ENCODE data around the gene RFX4. TPM values are rescaled to one million over a fixed set of nuclear protein-coding genes. Genes with fewer than 3 reads are reported as not detected.

RFX4 gene
- total RNA-seq, 1 experiment from 2014 or later, result not detected

DNA sequence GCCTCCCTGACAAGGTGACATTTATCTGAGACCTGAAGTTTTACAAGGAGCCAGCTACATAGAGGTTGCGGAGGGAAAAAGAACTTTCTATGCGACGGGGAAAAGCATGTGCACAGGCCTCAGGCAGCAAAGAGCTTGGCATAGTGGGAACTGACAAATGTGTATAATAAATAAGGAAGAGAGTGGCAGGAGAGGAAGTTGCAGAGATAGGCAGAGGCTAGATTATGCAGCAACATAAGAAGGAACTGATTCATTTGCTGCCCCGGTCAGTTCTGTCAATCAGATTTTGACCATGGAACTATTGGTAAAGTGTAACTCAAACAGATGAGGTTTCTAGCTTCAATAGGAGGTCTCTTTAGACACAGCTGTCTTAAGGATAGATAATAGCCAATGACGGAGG is 158.0 kb downstream of the RFX4 start:
- Histone ChIP-seq H3K4me1 (ENCODE audit: control insufficient read depth, insufficient read depth, low read length) (no peaks in the 10 kb centered on the region; the same call in 1 of the 2 replicates), H3K27ac (ENCODE audit: low read length) (no peak overlapping the region), H3K4me3 (ENCODE audit: low read depth in 2 of 2, low read length in 2 of 2) (no peak overlapping the region), H3K9me3 (ENCODE audit: control insufficient read depth, insufficient read depth, low read depth, low read length) (no peaks in the 10 kb centered on the region), H3K36me3 (ENCODE audit: control insufficient read depth, insufficient read depth, low read length) (no peaks in the 10 kb centered on the region), H3K27me3 (ENCODE audit: control insufficient read depth, insufficient read depth, low read length) (peaks cover 31% of the 10 kb centered on the region; the same call in 1 of the 2 replicates)
- POLR2A ChIA-PET, result no interaction called here
- no peak for ATAC-seq
- BruUV-seq (replicated peaks), result no TSS peak
- in situ Hi-C loops (cut with HindIII; ENCODE audit: low pct_unique_long_range_greater_than_20kb, low sequenced_read_pairs) (no loop called here), intact Hi-C loops (cut with micrococcal nuclease; ENCODE audit: unreplicated experiment) (no loop called here)
- DNase-seq (ENCODE audit: low read depth, low spot score), result no peak
- CTCF ChIA-PET, result no interaction called here
- TF ChIP-seq, protein P1, sequence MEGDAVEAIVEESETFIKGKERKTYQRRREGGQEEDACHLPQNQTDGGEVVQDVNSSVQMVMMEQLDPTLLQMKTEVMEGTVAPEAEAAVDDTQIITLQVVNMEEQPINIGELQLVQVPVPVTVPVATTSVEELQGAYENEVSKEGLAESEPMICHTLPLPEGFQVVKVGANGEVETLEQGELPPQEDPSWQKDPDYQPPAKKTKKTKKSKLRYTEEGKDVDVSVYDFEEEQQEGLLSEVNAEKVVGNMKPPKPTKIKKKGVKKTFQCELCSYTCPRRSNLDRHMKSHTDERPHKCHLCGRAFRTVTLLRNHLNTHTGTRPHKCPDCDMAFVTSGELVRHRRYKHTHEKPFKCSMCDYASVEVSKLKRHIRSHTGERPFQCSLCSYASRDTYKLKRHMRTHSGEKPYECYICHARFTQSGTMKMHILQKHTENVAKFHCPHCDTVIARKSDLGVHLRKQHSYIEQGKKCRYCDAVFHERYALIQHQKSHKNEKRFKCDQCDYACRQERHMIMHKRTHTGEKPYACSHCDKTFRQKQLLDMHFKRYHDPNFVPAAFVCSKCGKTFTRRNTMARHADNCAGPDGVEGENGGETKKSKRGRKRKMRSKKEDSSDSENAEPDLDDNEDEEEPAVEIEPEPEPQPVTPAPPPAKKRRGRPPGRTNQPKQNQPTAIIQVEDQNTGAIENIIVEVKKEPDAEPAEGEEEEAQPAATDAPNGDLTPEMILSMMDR (IDR thresholded peaks at IDR 0.05), result no peak
- TF ChIP-seq SIN3A (IDR thresholded peaks at IDR 0.05; ENCODE audit: borderline replicate concordance, insufficient read depth, low read depth, low read length) (no peak), TCF7L2 (IDR thresholded peaks at IDR 0.05; ENCODE audit: low read depth, low read length) (no peak), POLR2AphosphoS5 (IDR thresholded peaks at IDR 0.05; ENCODE audit: low read depth, low read length) (no peak)
- TF ChIP-seq, protein P2, sequence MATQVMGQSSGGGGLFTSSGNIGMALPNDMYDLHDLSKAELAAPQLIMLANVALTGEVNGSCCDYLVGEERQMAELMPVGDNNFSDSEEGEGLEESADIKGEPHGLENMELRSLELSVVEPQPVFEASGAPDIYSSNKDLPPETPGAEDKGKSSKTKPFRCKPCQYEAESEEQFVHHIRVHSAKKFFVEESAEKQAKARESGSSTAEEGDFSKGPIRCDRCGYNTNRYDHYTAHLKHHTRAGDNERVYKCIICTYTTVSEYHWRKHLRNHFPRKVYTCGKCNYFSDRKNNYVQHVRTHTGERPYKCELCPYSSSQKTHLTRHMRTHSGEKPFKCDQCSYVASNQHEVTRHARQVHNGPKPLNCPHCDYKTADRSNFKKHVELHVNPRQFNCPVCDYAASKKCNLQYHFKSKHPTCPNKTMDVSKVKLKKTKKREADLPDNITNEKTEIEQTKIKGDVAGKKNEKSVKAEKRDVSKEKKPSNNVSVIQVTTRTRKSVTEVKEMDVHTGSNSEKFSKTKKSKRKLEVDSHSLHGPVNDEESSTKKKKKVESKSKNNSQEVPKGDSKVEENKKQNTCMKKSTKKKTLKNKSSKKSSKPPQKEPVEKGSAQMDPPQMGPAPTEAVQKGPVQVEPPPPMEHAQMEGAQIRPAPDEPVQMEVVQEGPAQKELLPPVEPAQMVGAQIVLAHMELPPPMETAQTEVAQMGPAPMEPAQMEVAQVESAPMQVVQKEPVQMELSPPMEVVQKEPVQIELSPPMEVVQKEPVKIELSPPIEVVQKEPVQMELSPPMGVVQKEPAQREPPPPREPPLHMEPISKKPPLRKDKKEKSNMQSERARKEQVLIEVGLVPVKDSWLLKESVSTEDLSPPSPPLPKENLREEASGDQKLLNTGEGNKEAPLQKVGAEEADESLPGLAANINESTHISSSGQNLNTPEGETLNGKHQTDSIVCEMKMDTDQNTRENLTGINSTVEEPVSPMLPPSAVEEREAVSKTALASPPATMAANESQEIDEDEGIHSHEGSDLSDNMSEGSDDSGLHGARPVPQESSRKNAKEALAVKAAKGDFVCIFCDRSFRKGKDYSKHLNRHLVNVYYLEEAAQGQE (IDR thresholded peaks at IDR 0.05; ENCODE audit: insufficient read depth in 1 of 2, low read depth in 2 of 2, low read length in 1 of 2), result no peak

DNA sequence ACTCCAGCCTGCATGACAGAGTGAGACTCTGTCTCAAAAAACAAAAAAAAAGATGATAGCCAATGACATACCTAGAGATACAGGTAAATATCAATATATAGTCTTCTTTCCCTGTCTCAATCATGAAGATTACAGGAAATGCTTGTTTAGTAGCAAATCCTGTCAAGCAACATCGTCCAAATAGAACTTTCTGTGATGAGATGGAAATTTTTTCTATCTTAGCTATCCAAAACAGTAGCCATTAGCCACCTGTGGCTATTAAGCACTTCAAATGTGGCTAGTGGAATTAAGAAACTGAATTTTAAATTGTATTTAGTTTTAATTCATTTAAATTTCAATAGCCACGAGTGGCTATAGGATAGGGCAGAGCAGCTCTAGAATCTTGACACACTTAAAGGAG is 158.4 kb downstream of the RFX4 start:
- ATAC-seq (no peak), DNase-seq (ENCODE audit: low read depth, low spot score) (no peak)
- no peak overlapping the region for H3K4me3 ChIP-seq (ENCODE audit: low read depth in 2 of 2, low read length in 2 of 2)
- no peak for TF ChIP-seq SIN3A (IDR thresholded peaks at IDR 0.05; ENCODE audit: borderline replicate concordance, insufficient read depth, low read depth, low read length)
- TF ChIP-seq, protein P2 (IDR thresholded peaks at IDR 0.05; ENCODE audit: insufficient read depth in 1 of 2, low read depth in 2 of 2, low read length in 1 of 2), result no peak
- no peak for TF ChIP-seq POLR2AphosphoS5 (IDR thresholded peaks at IDR 0.05; ENCODE audit: low read depth, low read length)
- TF ChIP-seq, protein P1 (IDR thresholded peaks at IDR 0.05), result no peak
- TF ChIP-seq TCF7L2 (IDR thresholded peaks at IDR 0.05; ENCODE audit: low read depth, low read length), result no peak
- no peaks in the 10 kb centered on the region; the same call in 1 of the 2 replicates for H3K4me1 ChIP-seq (ENCODE audit: control insufficient read depth, insufficient read depth, low read length)
- POLR2A ChIA-PET, result no interaction called here
- BruUV-seq (replicated peaks), result no TSS peak
- in situ Hi-C loops (cut with HindIII; ENCODE audit: low pct_unique_long_range_greater_than_20kb, low sequenced_read_pairs) (no loop called here), intact Hi-C loops (cut with micrococcal nuclease; ENCODE audit: unreplicated experiment) (no loop called here)
- CTCF ChIA-PET, result no interaction called here
- no peaks in the 10 kb centered on the region for H3K36me3 ChIP-seq (ENCODE audit: control insufficient read depth, insufficient read depth, low read length)
- H3K9me3 ChIP-seq (ENCODE audit: control insufficient read depth, insufficient read depth, low read depth, low read length), result no peaks in the 10 kb centered on the region
- peaks cover 27% of the 10 kb centered on the region; the same call in 1 of the 2 replicates for H3K27me3 ChIP-seq (ENCODE audit: control insufficient read depth, insufficient read depth, low read length)
- H3K27ac ChIP-seq (ENCODE audit: low read length), result no peak overlapping the region

Data from Panc1 (cell line).